HG03039 (cell line): Measurements from ENCODE around the gene CIPC.

ENCODE experiments used
- ATAC-seq: cut with Tn5 transposase; IDR thresholded peaks from one replicate; pipeline ENCODE4 v1.9.1; 2021; ENCODE audit warnings: mild to moderate bottlenecking, moderate library complexity; ENCODE audit not compliant: unreplicated experiment

Gene CIPC

DNA sequence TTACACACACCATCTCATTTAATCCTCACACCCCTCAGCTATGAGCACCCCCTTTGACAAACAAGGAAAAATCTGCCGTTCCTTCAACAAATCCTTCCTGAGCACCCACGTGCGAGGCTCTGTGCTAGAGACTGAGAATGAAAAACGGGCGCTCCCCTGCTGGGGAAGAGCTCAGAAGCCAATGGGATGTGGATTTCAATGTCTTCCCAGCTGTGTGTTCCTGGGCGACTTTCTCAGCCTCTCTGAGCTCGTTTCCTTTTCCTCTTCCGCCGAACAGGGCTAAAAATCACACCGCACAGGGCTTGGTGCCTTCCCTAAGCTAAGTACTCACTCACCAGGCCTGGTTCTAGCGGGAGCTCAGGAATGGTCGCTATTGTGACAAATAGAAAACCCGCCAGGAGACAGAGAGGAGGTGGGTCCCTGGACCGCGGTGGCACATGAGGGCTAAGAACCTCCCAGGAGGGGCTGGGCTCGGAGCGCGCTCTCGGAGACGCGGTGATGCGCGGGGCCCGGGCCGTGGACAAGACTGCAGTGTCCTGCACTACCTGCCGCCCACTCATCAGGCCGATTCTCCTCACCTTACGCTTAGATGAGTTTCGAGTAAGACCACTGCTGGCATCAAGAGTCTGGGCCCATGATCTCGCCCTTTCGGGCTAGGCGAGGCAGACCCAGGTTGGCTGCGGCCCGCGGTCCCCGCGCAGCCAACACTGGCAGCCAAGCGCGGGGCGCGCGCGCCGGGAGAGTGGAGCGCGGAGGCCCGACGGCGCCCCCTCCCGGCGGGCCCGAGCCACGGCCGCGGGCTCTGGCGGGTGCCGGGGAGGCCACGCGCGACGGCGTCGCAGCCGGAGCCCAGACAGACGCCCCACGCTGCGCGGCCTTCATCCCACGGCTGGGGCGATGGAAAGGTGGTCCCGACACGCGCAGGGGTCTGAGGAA, 26.6 kb downstream of the CIPC start:
- peak; percentile 30 for ATAC-seq

DNA sequence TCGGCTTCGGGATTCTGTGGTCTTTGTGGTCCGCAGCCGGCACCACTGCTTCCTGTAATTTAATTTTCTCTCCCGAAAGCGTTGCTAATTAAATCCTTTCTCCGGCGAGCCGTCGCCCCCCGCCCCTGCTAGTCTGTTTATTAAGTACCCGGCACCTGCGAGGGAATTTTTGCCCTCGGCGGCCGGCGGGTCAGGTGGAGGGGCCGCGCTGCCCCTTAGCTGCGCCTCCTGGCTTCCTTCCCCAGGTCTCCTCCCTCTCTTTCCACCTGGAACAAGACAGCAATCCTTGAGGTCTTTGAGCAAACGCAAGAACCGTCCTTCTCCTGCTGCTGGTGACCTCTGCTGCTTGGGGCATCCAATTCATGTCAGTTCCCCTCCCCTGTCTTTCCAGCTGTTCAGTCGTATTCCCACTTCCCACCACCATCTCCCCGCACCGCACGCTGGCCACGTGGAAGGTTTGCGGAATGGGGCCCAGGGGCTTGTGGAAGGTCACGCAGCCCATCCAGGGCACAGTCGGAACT, 27.3 kb downstream of the CIPC start:
- no peak for ATAC-seq

DNA sequence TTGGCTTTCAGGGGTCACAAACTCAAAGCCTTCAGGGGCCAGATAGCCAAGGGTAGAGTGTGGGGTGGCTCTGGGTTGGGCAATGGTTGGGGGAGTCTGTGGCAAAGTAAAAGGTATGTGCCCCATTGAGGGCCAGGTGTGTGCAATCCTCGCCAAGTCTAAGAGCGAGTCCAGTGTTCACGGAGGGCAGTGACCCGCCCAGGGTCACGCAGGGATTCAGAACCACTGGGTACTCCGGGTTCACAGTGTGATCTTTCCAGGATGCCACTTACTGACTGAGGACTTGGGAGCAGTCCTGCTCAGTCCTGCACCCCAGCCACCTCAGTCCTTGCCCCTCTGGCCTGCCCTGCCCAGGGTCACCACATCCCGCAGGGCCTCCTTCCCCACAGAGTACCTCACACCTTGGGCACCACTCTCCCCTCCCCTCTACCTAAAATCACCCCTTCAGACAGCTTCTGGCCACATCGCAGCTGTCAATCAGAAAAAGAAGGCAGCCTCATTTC, 27.8 kb downstream of the CIPC start:
- no peak for ATAC-seq

DNA sequence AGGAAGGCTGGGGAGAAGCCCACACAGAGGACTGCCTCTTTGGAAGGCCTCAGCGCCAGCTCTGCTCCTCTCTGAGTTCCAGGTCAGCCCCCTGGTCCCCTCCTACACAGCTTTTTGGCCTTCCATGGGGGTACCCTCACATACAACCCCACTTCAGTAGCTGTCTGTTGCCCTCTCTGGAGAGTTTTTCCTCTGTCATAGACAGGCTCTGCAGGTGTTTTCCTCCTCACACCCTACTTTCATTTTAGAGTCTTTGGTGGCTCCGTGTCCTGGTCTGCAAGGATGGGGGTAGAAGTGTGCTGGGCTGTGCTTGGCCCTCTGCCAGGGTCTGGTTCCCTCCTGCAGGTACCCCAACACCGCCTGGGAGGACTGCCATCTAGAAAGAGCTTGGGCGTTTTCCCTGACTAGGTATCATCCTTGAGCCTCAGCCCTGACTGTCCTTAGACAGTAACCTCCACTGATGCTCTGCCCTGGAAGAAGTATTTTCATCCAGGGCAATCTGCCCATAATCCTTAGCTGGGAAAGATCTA, 28.5 kb downstream of the CIPC start:
- no peak for ATAC-seq

DNA sequence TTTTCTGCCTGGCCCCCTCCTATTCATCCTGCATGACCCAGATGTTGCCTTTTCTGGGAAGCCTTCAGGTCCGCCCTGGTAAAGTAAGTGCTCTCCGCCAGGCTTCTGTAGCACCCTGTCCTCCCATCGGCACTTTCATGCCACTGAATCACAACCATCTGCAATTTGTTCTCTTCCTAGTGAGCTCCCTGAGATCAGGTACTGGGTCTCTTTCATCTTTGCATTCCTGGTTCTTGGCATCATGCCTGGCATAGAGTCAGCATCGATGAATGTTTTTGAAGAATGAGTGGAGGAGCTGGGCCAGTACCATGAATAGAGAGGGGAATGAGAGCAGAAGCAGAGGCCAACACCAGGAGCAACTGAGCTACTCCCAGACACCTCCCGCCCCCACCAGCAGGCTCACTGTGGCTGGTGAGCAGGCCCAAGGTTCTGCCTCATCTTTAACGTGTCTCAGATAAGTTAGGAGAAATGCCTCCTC, 30.4 kb downstream of the CIPC start:
- ATAC-seq = no peak

DNA sequence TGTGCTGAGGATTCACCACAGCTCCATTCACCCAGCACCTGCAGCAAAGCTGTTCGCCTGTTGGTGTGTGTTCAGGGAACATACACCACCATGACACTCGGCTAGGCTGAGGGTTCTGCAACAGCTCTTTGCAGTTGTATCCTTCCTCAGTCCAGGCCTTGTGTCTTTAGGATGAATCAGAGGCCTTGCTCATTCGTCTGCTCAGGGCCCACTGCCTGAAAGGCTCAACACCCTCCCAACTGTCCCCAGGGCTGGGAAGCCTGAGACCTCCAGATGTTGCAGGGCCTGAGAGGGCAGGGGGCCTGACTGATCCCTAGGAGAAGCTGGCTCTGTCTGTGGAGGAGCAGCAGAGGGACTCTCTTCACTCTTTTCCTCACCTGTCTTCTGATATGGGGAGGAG, 32.3 kb downstream of the CIPC start:
- no peak for ATAC-seq

DNA sequence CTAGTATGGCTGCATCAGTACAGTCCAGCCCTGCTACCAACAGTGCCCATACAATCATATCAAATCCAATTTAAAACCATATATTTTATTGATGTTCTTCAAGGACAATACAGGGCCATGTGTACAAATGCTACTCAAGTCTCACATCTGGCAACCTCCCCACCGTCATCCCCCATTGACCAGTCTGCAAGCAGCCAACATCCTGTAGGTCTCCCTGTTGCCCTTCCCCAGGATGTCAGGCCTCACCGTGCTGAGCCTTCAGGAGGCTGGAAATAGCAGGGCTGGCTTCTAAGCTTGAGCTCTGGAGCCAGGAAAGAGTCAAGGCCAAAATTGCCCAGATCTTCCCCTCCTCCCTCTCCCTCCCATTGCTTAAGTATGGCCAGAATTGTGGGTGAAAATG, 33.1 kb downstream of the CIPC start:
- ATAC-seq = no peak

DNA sequence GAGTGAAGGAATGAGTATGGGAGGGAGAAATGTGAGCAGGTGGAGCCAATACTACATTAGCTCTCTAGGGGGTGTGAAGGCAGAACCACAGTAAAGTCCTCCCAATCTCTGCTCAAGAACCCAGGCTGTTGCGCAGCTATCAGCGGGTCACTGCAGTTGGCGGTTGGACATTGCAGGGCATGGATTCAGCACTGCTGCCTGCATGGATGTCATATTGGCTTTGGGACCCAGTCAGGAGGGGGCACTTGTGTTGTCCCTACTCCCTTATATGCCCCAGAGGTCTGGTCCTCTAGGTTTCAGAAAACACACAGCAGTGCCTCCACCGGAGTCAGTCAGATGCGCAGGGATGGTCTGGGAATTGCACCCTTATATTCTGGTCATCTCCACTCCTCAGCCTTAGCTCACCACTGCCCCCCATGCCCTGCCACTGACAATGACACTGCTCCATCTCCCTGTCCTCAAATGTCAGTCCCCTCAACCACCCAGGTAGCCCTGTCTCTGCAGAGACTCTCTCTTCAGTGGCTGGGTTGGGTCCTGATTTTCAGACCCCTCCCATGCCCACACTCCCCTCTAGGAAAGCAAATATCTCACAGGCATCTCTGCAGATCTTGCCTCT, 33.9 kb downstream of the CIPC start:
- ATAC-seq = no peak

DNA sequence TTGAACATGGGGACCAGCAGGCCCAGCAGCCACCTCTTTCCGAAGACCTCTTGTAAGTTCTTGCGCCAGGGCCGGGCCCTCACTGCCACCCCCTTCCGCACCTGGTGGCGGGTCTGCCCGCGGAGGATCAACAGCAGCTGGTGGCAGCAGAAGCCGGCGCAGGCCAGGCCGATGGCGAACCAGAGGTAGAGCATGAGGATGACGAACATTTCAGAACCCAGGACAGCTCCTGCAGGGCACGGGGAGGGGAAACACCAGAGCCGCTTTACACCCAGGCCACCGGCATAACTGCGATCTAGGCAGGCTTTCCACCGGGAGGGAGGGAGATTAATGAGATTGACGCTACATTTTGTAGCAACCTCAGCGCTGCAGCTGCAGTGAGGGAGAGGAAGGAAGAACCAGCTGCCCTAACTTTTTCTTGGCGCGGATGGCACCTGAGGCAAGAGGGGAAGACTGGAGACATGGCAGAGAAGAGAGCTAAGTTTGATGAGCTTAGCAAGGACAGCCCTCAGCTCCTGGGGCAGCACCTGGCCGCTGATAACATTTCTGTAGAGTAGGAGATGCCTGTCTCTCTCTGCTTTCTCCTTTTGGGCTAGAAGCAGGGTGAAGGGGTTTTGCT, 35.8 kb downstream of the CIPC start:
- ATAC-seq = no peak

DNA sequence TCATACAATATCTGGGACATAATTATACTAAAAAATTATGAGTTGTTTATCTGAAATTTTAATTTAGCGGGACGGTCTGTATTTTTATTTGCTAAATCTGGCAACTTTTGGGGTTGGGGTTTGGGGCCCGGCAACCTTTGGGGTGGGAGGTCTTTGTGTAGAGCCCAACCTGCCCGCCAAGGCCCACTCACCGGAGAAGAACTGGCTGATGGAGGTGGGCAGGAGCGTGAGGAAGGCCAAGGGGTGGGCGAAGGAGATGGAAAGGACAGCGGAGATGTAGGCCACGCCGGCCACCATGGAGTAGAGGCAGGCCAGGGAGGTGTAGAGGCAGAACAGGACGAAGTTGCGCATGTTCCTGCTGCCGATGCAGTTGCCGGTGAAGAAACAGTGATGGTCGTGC, 41.0 kb downstream of the CIPC start:
- ATAC-seq = no peak

DNA sequence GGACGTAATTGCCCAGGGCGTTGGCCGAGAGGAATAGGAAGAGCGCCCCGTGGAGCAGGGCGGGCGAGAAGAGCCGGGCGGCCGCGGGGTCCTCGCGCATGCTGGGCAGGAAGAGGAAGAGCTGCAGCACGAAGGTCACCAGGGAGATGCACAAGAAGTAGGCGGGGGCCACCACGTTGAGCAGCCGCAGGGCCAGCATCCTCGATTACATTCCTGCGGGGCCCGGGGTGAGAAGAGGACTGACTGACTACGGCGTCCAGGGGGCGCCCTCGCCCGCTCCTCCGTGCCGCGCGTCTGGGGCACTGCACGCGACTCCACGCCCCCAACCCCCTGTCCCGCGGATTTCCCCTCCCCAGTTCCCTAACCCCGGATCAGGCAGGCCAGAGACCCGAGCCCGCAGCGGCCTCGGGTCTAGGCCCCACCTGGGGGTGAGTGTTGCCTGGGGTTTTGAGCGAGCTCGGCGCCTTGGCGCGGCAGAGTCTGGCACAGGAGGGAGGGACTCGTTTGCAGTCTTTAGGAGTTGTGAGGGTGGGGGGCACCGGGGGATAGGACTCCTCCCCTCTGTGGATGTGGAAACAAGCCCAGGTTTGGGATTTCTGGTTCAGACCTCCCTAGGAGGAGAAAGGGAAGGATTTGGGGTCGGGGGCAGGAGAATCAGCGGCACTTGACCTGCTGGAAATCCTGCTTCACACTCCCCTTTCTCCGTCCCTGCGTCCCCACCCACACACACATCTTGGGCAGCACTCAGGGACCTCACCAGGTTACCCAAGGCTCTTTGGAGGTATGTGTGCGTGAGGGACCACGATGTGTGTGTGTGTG, 41.7 kb downstream of the CIPC start:
- no peak for ATAC-seq

DNA sequence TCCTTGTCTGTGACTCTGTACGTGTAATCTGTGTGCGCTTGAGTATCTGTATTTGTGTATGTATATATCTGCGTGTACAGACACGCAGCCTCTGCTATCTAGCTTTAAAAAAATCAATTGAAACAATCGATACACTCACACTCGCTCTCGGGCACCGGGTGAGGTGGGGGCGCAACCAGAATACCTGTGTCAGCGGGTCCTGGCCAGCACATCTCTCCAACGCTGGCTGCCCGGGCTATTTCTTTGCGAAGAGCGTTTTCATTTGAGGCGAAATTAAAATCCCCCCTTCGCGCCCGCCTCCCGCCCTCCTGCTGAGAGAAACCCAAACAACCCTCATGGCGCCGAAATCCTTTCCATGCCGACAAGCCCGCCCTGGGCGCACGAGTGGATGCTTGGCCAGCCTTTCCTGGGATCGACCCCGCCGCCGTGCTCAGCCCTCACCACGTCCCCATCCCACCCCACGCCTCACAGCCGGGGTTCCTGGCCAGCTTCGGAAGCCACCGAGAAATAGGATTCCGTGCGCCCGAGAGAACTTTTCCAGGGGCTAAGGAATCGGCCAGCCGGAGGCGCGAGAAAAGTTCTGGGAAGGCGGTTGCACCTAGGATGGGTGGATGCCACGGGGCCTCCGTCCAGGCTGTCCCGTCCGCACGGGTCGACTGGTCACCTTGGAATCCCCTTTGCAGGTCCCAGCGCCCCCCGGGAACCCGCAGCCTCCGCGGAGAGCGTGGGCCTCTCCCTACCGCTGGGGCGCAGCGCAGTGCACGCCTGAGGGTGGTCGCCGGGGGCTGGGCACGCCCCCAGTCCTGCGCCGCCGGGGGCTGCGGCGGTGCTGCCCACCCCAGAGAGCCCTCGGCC, 42.5 kb downstream of the CIPC start:
- ATAC-seq = no peak

DNA sequence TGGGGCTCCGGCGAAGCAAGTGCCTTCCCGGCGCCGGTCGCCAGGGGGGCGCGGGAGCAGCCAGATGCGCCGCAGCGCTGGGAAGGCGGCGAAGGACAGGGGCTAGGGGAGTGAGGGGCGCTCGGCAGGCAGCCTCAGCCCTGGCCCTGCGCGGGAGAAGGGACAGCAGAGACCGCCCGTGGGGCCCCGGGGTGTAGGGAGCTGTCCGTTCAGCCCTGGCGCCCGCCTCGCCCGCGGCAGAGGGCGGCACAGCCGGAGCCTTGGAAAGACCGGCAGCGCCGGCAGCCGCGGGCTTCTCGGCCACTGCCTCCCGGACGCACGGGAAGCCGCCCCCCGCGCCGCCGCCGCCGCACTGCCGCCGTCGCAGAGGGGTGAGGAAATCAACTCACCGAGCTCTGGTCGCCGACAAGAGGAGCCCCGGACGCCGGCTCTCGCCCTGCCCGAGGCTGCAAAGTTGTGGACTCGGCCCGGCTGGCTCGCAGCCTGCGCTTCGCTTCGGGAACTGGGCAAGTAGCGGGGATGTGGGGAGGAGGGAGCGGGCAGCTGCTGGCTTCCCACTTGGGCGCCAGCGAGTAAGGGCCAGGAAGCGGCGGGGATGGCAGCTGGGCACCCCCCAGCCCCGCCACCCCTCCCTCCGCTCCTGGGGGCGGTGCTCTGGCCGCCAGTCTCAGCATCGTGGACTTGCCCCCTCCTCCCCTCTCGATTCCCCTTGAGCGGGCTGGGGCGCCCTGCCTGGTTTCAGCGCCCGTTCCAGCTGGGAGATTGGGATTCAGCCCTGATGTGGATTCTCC, 43.4 kb downstream of the CIPC start, which contains the start of gene ZDHHC22:
ZDHHC22 (minus strand) TSS at position 578 of the 791 bp plus-strand sequence. CDS start 2,053 bp downstream, outside the sequence.
- ATAC-seq = no peak

DNA sequence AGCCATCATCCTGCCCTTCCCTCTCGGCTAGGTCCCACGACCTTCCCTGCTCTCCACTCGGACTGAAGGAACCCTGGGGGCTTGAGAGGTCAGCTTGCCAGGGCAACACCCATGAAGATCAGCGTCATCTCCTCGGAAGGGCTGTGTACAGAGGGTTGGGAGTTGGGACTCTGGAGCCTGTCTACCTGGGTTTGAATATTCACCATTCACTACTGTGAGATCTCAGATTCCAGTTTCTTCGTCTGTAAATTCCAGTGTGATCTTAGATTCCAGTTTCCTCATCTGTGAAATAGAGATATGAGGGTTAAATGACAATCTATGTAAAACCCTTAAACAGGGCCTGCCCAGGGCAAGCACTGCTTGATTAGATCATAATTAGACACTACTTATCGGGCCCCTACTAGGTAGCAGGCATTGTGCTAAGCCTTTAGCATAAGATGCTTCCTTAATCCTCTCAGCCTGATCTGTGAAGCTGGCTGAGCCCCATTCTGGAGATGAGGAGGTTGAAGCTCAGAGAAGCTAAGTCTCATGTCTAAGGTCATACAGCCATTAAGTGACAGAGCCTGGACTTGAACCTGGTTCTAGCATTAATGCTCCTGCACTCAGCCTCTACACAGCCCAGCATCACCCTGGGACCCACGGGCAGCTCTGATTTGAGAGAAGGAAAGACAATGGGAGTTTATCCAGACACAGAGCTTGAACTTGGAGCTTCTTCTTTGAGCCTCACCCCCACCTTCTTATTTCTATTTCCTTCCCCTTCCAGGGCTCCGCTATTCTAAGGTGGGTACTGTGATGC, 44.1 kb downstream of the CIPC start:
- ATAC-seq = no peak

DNA sequence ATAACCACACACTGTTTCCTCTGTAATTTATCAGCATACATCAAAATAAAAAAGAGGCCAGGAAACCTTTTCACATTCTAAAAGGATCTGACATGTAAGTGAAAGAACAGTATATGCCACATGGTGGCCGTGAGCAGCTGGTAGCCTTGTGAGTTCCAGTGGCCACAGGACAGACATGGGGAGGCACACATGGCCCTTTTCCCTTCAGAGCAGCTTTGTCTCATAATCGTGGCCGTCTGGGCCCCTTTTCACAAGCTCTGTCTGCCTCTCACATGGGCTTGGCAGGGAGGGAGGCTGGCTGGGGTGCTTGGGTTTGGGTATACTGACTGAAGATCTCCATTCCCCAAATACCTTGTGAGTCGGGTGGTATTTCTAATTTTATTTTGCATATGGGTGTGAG, 45.0 kb downstream of the CIPC start:
- no peak for ATAC-seq

DNA sequence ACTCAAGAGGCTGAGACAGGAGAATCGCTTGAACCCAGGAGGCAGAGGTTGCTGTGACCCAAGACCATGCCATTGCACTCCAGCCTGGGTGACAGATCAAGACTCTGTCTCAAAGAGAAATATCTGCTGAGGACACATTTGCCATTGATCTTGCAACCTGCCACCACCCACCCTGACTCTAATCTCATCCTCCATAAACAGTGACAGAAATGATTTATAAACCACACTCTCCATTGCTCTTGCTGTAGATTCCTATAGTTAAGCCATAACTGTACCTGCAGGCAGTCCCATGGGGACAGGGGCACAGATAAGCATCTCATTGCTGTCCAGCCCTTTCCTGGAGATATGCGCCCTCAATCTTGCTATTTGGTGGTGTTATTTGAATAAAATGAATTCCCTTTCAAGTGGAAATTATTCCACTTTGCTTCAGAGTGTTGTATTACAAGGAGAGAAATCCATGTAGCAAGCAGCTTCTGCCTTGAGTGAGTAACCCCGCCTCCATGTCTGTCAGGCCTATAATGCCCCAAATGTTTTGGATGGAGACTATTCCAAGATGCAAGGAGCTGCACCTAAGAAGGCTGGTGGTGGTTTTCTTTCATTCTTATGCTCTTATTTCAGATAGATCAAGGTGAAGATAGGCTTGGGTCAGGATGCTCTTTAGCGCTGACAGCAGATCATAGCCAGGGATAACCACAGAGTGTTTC, 46.5 kb downstream of the CIPC start:
- ATAC-seq = no peak
